Parathyroid adenoma (tissue), 2 donors: Measurements from ENCODE around the gene ESRRA.

Experiments
- H2AFZ ChIP-seq: fragments of 300-600 bp; sonication (generic); one replicate; pipeline ENCODE4 v1.7.0; 2017; ENCODE audit warnings: antibody characterized with exemption, mild to moderate bottlenecking
- H3K27ac ChIP-seq: fragments of 300-600 bp; sonication (generic); one replicate; pipeline ENCODE4 v1.7.0; 2017
- H3K27me3 ChIP-seq: fragments of 300-600 bp; sonication (generic); one replicate; pipeline ENCODE4 v1.7.0; 2017; ENCODE audit warnings: low read length; ENCODE audit not compliant: control insufficient read depth, insufficient read depth
- H3K36me3 ChIP-seq: fragments of 300-600 bp; sonication (generic); one replicate; pipeline ENCODE4 v1.7.0; 2017; ENCODE audit warnings: low read length; ENCODE audit not compliant: control insufficient read depth, insufficient read depth
- H3K4me1 ChIP-seq: fragments of 300-600 bp; sonication (generic); one replicate; pipeline ENCODE4 v1.7.0; 2017; ENCODE audit warnings: control low read depth
- H3K4me2 ChIP-seq: fragments of 300-600 bp; sonication (generic); one replicate; pipeline ENCODE4 v1.7.0; 2017; ENCODE audit warnings: low read length
- H3K4me3 ChIP-seq: fragments of 300-600 bp; sonication (generic); one replicate; pipeline ENCODE4 v1.7.0; 2017; ENCODE audit warnings: low read depth, low read length
- H3K79me2 ChIP-seq: fragments of 300-600 bp; sonication (generic); one replicate; pipeline ENCODE4 v1.7.0; 2017; ENCODE audit warnings: control low read depth
- H3K9ac ChIP-seq: fragments of 300-600 bp; sonication (generic); one replicate; pipeline ENCODE4 v1.7.0; 2017; ENCODE audit warnings: mild to moderate bottlenecking
- H3K9me3 ChIP-seq: fragments of 300-600 bp; sonication (generic); one replicate; pipeline ENCODE4 v1.7.0; 2017; ENCODE audit warnings: low read length; ENCODE audit not compliant: control insufficient read depth
- TF ChIP-seq, protein P1 (sequence below): fragments of 300-600 bp; sonication (generic); IDR thresholded peaks from one replicate; pipeline ENCODE4 v1.7.0; 2017; ENCODE audit warnings: antibody characterized with exemption, mild to moderate bottlenecking
- donor health status: primary hyperparathyroidism.

The ESRRA gene

DNA sequence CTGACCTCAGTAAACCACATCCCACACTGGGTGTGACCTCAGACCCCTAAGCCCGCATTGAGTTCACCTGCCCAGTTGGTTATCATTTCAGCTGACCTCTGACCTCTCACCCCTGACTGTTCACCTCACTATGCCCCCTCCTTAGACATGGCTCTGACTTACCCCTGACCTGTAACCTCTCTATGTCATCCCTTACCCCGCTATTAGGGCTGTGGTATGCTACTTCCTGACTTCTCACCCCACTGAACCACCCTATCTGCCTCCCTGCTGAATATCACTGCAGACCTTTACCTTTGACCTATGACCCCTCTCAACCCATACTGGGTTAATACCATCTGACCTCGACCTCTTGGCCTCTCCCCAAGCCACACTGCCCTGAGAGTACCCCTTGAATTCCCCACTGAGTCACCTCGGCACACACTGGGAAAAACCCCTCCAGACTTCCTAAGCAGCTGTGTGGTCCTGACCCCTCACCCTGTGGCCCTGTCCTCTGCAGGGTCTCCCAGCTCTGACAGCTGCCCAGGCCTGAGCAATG is 45.7 kb upstream of the ESRRA start:
- H2AFZ ChIP-seq: no peak overlapping the region
- H3K79me2 ChIP-seq: no peaks in the 10 kb centered on the region
- H3K9me3 ChIP-seq: no peaks in the 10 kb centered on the region
- peaks cover 18% of the 10 kb centered on the region for H3K4me1 ChIP-seq
- no peaks in the 10 kb centered on the region for H3K36me3 ChIP-seq
- no peak overlapping the region for H3K9ac ChIP-seq
- TF ChIP-seq, protein P1, sequence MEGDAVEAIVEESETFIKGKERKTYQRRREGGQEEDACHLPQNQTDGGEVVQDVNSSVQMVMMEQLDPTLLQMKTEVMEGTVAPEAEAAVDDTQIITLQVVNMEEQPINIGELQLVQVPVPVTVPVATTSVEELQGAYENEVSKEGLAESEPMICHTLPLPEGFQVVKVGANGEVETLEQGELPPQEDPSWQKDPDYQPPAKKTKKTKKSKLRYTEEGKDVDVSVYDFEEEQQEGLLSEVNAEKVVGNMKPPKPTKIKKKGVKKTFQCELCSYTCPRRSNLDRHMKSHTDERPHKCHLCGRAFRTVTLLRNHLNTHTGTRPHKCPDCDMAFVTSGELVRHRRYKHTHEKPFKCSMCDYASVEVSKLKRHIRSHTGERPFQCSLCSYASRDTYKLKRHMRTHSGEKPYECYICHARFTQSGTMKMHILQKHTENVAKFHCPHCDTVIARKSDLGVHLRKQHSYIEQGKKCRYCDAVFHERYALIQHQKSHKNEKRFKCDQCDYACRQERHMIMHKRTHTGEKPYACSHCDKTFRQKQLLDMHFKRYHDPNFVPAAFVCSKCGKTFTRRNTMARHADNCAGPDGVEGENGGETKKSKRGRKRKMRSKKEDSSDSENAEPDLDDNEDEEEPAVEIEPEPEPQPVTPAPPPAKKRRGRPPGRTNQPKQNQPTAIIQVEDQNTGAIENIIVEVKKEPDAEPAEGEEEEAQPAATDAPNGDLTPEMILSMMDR: no peak
- no peak overlapping the region for H3K27ac ChIP-seq
- no peak overlapping the region for H3K4me2 ChIP-seq
- H3K4me3 ChIP-seq: no peak overlapping the region
- H3K27me3 ChIP-seq: no peaks in the 10 kb centered on the region

DNA sequence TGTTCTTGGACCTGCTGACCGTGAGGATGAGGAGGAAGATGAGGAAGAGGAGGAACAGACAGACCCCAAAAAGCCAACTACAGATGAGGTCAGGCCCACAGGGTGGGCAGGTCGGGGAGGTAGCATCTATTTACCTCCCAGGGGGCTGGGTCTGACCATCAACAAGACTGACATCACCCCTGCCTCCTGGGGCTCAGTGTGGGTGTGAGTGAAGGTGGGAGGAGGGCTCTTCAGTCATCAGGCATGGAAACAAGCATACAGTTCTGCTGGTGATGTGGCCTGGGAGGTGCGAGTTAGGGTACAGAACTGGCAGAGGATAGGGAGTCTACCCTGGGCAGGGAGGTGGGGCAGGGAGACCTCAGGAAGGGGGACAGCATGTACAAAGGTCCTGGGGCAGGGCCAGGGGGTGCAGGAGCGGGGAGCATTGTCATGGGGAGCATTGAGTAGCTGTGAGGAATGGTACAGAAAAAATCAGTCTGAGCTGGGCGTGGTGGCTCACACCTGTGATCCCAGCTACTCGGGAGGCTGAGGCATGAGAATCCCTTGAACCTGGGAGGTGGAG is 45.1 kb upstream of the ESRRA start:
- no peak overlapping the region for H3K9ac ChIP-seq
- peaks cover 12% of the 10 kb centered on the region for H3K4me1 ChIP-seq
- H3K4me3 ChIP-seq: no peak overlapping the region
- H3K27me3 ChIP-seq: no peaks in the 10 kb centered on the region
- no peaks in the 10 kb centered on the region for H3K36me3 ChIP-seq
- H3K4me2 ChIP-seq: no peak overlapping the region
- no peaks in the 10 kb centered on the region for H3K79me2 ChIP-seq
- TF ChIP-seq, protein P1: no peak
- no peak overlapping the region for H3K27ac ChIP-seq
- H2AFZ ChIP-seq: no peak overlapping the region
- no peaks in the 10 kb centered on the region for H3K9me3 ChIP-seq

DNA sequence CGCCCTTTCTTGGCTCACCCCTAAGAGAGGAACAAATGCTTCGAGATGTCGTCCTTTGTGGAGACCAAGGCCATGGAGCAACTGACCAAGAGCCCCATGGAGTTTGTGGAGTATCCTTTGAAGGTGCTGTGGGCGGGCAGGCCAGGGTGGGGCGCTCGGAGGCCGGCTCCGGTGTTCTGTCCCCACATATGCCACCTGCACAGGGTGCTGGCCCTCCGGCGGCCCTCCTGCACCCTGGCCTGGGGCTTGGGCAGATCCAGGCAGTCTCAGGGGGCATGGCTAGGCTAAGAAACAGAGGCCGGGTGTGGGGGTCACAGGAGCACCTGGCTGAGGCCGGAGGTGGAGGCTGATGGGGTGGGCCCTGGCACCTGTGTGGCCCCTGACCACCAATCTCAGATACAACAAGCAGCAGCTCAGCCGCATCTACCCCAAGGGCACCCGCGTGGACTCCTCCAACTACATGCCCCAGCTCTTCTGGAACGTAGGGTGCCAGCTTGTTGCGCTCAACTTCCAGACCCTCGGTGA is 43.7 kb upstream of the ESRRA start:
- no peak overlapping the region for H2AFZ ChIP-seq
- no peak overlapping the region for H3K27ac ChIP-seq
- H3K4me3 ChIP-seq: no peak overlapping the region
- H3K79me2 ChIP-seq: no peaks in the 10 kb centered on the region
- H3K9ac ChIP-seq: no peak overlapping the region
- H3K9me3 ChIP-seq: no peaks in the 10 kb centered on the region
- no peaks in the 10 kb centered on the region for H3K4me1 ChIP-seq
- no peaks in the 10 kb centered on the region for H3K27me3 ChIP-seq
- TF ChIP-seq, protein P1: no peak
- H3K36me3 ChIP-seq: no peaks in the 10 kb centered on the region
- H3K4me2 ChIP-seq: no peak overlapping the region

DNA sequence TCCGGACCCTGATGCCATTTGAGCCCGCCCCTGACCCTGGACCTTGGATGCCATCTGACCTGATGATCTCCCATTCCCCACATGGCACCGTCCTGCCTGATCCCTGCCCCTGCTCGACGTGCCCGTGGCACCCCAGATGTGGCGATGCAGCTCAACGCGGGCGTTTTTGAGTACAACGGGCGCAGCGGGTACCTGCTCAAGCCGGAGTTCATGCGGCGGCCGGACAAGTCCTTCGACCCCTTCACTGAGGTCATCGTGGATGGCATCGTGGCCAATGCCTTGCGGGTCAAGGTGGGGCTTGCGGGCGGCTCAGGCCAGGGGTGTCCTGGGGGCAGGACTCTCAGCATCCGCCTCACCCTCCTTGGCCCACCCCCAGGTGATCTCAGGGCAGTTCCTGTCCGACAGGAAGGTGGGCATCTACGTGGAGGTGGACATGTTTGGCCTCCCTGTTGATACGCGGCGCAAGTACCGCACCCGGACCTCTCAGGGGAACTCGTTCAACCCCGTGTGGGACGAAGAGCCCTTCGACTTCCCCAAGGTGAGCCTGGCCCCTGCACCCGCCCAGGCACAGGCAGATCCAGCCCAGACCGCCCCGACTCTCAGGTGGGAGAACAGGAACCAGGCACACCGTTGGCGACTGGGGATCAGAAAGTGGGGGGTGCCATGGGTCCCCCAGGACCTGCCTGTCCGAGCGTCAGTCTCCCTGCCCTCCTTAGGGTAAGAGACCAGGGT is 42.9 kb upstream of the ESRRA start:
- Histone ChIP-seq H3K4me1 (no peaks in the 10 kb centered on the region), H3K27ac (no peak overlapping the region), H3K4me2 (no peak overlapping the region), H3K79me2 (no peaks in the 10 kb centered on the region), H3K9me3 (no peaks in the 10 kb centered on the region), H3K9ac (no peak overlapping the region), H3K27me3 (no peaks in the 10 kb centered on the region), H3K4me3 (no peak overlapping the region), H2AFZ (no peak overlapping the region), H3K36me3 (no peaks in the 10 kb centered on the region)
- TF ChIP-seq, protein P1: no peak
